ENCODE results near the gene FNBP1L. TPM values are rescaled to one million over a fixed set of nuclear protein-coding genes. Genes with fewer than 3 reads are reported as not detected.
A peak's percentile ranks its signal among the peaks of the same experiment; 100 is the strongest.

Gene FNBP1L
- total and polyA plus RNA-seq, 9 of the 15 experiments (the other 6 are each of a cell fraction or from before 2014, with no cell fraction given), result 1.4 to 6.9 (median 5.9) TPM

- TF ChIP-seq, protein P1, sequence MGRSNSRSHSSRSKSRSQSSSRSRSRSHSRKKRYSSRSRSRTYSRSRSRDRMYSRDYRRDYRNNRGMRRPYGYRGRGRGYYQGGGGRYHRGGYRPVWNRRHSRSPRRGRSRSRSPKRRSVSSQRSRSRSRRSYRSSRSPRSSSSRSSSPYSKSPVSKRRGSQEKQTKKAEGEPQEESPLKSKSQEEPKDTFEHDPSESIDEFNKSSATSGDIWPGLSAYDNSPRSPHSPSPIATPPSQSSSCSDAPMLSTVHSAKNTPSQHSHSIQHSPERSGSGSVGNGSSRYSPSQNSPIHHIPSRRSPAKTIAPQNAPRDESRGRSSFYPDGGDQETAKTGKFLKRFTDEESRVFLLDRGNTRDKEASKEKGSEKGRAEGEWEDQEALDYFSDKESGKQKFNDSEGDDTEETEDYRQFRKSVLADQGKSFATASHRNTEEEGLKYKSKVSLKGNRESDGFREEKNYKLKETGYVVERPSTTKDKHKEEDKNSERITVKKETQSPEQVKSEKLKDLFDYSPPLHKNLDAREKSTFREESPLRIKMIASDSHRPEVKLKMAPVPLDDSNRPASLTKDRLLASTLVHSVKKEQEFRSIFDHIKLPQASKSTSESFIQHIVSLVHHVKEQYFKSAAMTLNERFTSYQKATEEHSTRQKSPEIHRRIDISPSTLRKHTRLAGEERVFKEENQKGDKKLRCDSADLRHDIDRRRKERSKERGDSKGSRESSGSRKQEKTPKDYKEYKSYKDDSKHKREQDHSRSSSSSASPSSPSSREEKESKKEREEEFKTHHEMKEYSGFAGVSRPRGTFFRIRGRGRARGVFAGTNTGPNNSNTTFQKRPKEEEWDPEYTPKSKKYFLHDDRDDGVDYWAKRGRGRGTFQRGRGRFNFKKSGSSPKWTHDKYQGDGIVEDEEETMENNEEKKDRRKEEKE (IDR thresholded peaks at IDR 0.05; ENCODE audit: borderline replicate concordance in 1 of 2, control insufficient read depth in 1 of 2, low read depth in 2 of 2, low read length in 1 of 2), result no peak
- TF ChIP-seq SLC30A9 (CRISPR knock-in tag; IDR thresholded peaks at IDR 0.05) (no peak), TCF3 (CRISPR knock-in tag; IDR thresholded peaks at IDR 0.05) (no peak), GABPB2 (CRISPR knock-in tag; conservative IDR thresholded peaks at IDR 0.05) (no peak), SMAD2 (IDR thresholded peaks at IDR 0.05; ENCODE audit: low read depth, low read length) (no peak), NELFE (IDR thresholded peaks at IDR 0.05; ENCODE audit: insufficient read depth, insufficient read length) (no peak), GABPB1 (CRISPR knock-in tag; IDR thresholded peaks at IDR 0.05) (peak; percentile 48; the same call in 1 of the 2 replicates), ARID3B (CRISPR knock-in tag; IDR thresholded peaks at IDR 0.05; ENCODE audit: borderline replicate concordance) (no peak), GTF2F1 (IDR thresholded peaks at IDR 0.05; ENCODE audit: low read depth, low read length) (no peak), SNIP1 (IDR thresholded peaks at IDR 0.05; ENCODE audit: low read depth) (no peak), ZFP30 (CRISPR knock-in tag; IDR thresholded peaks at IDR 0.05; ENCODE audit: borderline replicate concordance) (no peak), ZNF282 (CRISPR knock-in tag; IDR thresholded peaks at IDR 0.05) (no peak), ZNF449 (CRISPR knock-in tag; IDR thresholded peaks at IDR 0.05) (no peak), NCOA4 (IDR thresholded peaks at IDR 0.05; ENCODE audit: partially characterized antibody) (no peak), MCM7 (IDR thresholded peaks at IDR 0.05) (no peak), ZNF436 (CRISPR knock-in tag; IDR thresholded peaks at IDR 0.05) (no peak), FOXA3 (CRISPR knock-in tag; conservative IDR thresholded peaks at IDR 0.05 in 1 of 2, IDR thresholded peaks at IDR 0.05 in 1 of 2) (no peak)
- TF ChIP-seq, protein P2, sequence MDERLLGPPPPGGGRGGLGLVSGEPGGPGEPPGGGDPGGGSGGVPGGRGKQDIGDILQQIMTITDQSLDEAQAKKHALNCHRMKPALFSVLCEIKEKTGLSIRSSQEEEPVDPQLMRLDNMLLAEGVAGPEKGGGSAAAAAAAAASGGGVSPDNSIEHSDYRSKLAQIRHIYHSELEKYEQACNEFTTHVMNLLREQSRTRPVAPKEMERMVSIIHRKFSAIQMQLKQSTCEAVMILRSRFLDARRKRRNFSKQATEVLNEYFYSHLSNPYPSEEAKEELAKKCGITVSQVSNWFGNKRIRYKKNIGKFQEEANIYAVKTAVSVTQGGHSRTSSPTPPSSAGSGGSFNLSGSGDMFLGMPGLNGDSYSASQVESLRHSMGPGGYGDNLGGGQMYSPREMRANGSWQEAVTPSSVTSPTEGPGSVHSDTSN (CRISPR knock-in tag; IDR thresholded peaks at IDR 0.05; ENCODE audit: low read depth), result no peak
- TF ChIP-seq, protein P2 (tag; conservative IDR thresholded peaks at IDR 0.05; ENCODE audit: low read depth), result no peak
These were observed at the start of gene FNBP1L (continued) for GRCh38 chr1:93447481-93448291.
